Mesenchymal stem cell (in vitro differentiated cells and primary cell): ENCODE data around the gene PTCSC3.

Experiments
- DNase-seq: peaks from one replicate; pipeline ENCODE4 v3.0.0-alpha.2; 2013
- H2AFZ ChIP-seq: one replicate; pipeline ENCODE4 v1.6.1; 2013; ENCODE audit warnings: low read depth, mild to moderate bottlenecking, control low read depth, inconsistent platforms, low read length, moderate library complexity
- H2AK5ac ChIP-seq: 2 replicates; pipeline ENCODE4 v1.6.1; 2013; ENCODE audit warnings: low read length, moderate library complexity, mild to moderate bottlenecking, inconsistent platforms; ENCODE audit not compliant: severe bottlenecking
- H2BK120ac ChIP-seq: one replicate; pipeline ENCODE4 v1.6.1; 2013; ENCODE audit warnings: low read depth, mild to moderate bottlenecking, inconsistent platforms, low read length, moderate library complexity
- H2BK12ac ChIP-seq, 2 experiments: one replicate each; pipeline ENCODE4 v1.6.1; 2013; ENCODE audit warnings: inconsistent platforms in 2 of 2, low read length in 2 of 2, mild to moderate bottlenecking in 2 of 2, moderate library complexity in 2 of 2, control low read depth in 1 of 2
- H2BK15ac ChIP-seq: one replicate; pipeline ENCODE4 v1.6.1; 2013; ENCODE audit warnings: mild to moderate bottlenecking, low read depth, inconsistent platforms; ENCODE audit not compliant: poor library complexity, severe bottlenecking
- H2BK5ac ChIP-seq: 2 replicates; pipeline ENCODE4 v1.6.1; 2013; ENCODE audit warnings: low read depth, mild to moderate bottlenecking, low read length, control low read depth, inconsistent platforms; ENCODE audit not compliant: poor library complexity, severe bottlenecking
- H3K14ac ChIP-seq, 2 experiments: one replicate each; pipeline ENCODE4 v1.6.1; 2013; ENCODE audit warnings: inconsistent platforms in 2 of 2, low read length in 2 of 2, control low read depth in 1 of 2, mild to moderate bottlenecking in 1 of 2, moderate library complexity in 1 of 2
- H3K18ac ChIP-seq, 2 experiments: one replicate each; pipeline ENCODE4 v1.6.1; 2013; ENCODE audit warnings: inconsistent platforms in 2 of 2, low read length in 2 of 2, control low read depth in 1 of 2, low read depth in 1 of 2, mild to moderate bottlenecking in 1 of 2
- H3K23ac ChIP-seq, 2 experiments: one replicate each; pipeline ENCODE4 v1.6.1; 2013; ENCODE audit warnings: inconsistent platforms in 2 of 2, low read length in 2 of 2, mild to moderate bottlenecking in 2 of 2, moderate library complexity in 2 of 2, control low read depth in 1 of 2
- H3K27ac ChIP-seq: 2 replicates; pipeline ENCODE4 v1.5.1; 2013; ENCODE audit warnings: mild to moderate bottlenecking, moderate library complexity, low read length, control low read depth, inconsistent platforms; ENCODE audit not compliant: poor library complexity, severe bottlenecking
- H3K27me3 ChIP-seq, 2 experiments: 2 replicates each; pipeline versions ENCODE4 v1.6.1 to v1.7.0; 2013; ENCODE audit warnings: low read length in 2 of 2, mild to moderate bottlenecking in 2 of 2, moderate library complexity in 2 of 2, control low read depth in 1 of 2, inconsistent platforms in 1 of 2; ENCODE audit not compliant: control insufficient read depth in 1 of 2, insufficient read depth in 1 of 2
- H3K36me3 ChIP-seq, 2 experiments: 2 replicates each; pipeline versions ENCODE4 v1.6.1 to v1.7.0; 2013; ENCODE audit warnings: low read length in 2 of 2, control low read depth in 1 of 2, inconsistent platforms in 1 of 2, low read depth in 1 of 2, mild to moderate bottlenecking in 1 of 2; ENCODE audit not compliant: insufficient read depth in 2 of 2, control insufficient read depth in 1 of 2
- H3K4ac ChIP-seq, 2 experiments: one replicate each; pipeline ENCODE4 v1.6.1; 2013; ENCODE audit warnings: inconsistent platforms in 2 of 2, low read length in 2 of 2, mild to moderate bottlenecking in 2 of 2, moderate library complexity in 2 of 2, control low read depth in 1 of 2, low read depth in 1 of 2
- H3K4me1 ChIP-seq: 2 replicates; pipeline ENCODE4 v1.6.1; 2013; ENCODE audit warnings: low read depth, low read length, control low read depth; ENCODE audit not compliant: control insufficient read depth, insufficient read depth
- H3K4me2 ChIP-seq: 2 replicates; pipeline ENCODE4 v1.6.1; 2013; ENCODE audit warnings: low read length, mild to moderate bottlenecking, inconsistent platforms; ENCODE audit not compliant: poor library complexity, severe bottlenecking
- H3K4me3 ChIP-seq, 2 experiments: 2 replicates each; pipeline versions ENCODE4 v1.5.1 to v1.7.0; 2013; ENCODE audit warnings: low read length in 2 of 2, mild to moderate bottlenecking in 2 of 2, control low read depth in 1 of 2, low read depth in 1 of 2; ENCODE audit not compliant: insufficient read depth in 1 of 2
- H3K79me1 ChIP-seq: replicated peaks from 2 replicates; pipeline ENCODE4 v1.6.1; 2013; ENCODE audit warnings: mild to moderate bottlenecking, control low read depth, low read length, inconsistent platforms; ENCODE audit not compliant: poor library complexity, severe bottlenecking
- H3K9ac ChIP-seq: 2 replicates; pipeline ENCODE4 v1.7.0; 2013; ENCODE audit warnings: mild to moderate bottlenecking, low read length, moderate library complexity
- H3K9me3 ChIP-seq: 2 replicates; pipeline ENCODE4 v1.7.0; 2013; ENCODE audit warnings: mild to moderate bottlenecking, low read length; ENCODE audit not compliant: control insufficient read depth
- H4K8ac ChIP-seq: one replicate; pipeline ENCODE4 v1.6.1; 2013; ENCODE audit warnings: inconsistent platforms, mild to moderate bottlenecking, low read length, moderate library complexity
- H4K91ac ChIP-seq: one replicate; pipeline ENCODE4 v1.6.1; 2013; ENCODE audit warnings: mild to moderate bottlenecking, low read length, inconsistent platforms
- WGBS: methylation state at CpG from one replicate; pipeline ENCODE4 v1.1.7; 2013; ENCODE audit warnings: mixed read lengths; 5-methylcytosine and 5-hydroxymethylcytosine counted together

PTCSC3 gene

GRCh38 chr14:36212577-36212976, 36.1 kb upstream of the PTCSC3 start:
- Histone ChIP-seq H2BK120ac (no peak overlapping the region), H3K4me3 (no peak overlapping the region), H2BK15ac (no peak overlapping the region), H3K27me3 (peaks cover 7 to 17% of the 10 kb centered on the region in 2 experiments), H3K23ac (no peak overlapping the region), H2BK5ac (no peak overlapping the region), H3K14ac (no peak overlapping the region), H2AFZ (no peak overlapping the region), H3K9me3 (no peaks in the 10 kb centered on the region), H3K27ac (no peak overlapping the region), H3K9ac (no peak overlapping the region), H2BK12ac (no peak overlapping the region), H3K79me1 (no peaks in the 10 kb centered on the region), H3K4me1 (peaks cover 2% of the 10 kb centered on the region), H3K4ac (no peak overlapping the region), H3K18ac (no peak overlapping the region), H3K4me2 (no peak overlapping the region), H4K91ac (no peak overlapping the region), H3K36me3 (no peaks in the 10 kb centered on the region), H4K8ac (no peak overlapping the region), H2AK5ac (no peak overlapping the region)
- no CpG with 5 or more reads among the region's 1 CpG for WGBS
- no peak for DNase-seq

DNA sequence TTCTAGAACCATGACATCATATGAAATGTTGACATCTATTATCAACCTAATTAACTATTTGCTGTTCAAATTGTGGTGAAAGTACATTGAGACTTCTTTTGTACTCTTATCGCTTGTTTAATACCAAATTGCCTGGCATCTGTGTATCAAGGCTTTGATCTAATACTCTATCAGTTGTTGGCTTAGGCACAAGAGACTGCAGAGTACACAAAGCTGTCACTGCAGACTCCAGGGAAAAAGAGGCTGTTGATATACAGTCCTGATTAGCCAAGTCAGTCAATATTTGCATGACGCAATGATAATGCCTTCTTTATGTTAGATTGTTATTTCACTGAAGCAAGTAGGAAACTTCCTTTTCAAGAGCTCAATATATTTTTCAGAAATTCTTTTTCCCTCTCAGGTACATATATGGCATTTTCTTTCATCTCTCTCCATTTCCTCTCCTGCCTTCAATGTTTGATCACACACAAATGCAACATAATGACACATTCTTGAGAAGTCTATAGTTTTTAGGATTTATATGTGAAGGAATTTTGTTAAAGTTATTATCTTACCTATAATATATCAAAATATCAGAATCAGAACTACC, 32.3 kb upstream of the PTCSC3 start:
- H2AK5ac ChIP-seq, result no peak overlapping the region
- H2BK12ac ChIP-seq, result no peak overlapping the region
- H3K79me1 ChIP-seq, result no peaks in the 10 kb centered on the region
- H3K27me3 ChIP-seq, result peaks cover 0 to 4% of the 10 kb centered on the region in 2 experiments
- H4K8ac ChIP-seq, result no peak overlapping the region
- no peak overlapping the region for H3K23ac ChIP-seq
- H3K27ac ChIP-seq, result no peak overlapping the region
- H3K4me2 ChIP-seq, result no peak overlapping the region
- no peak overlapping the region for H3K4ac ChIP-seq
- no peaks in the 10 kb centered on the region for H3K9me3 ChIP-seq
- DNase-seq, result no peak
- H3K14ac ChIP-seq, result no peak overlapping the region
- WGBS, result 92% methylated on average over 1 of the region's 2 CpGs
- H2BK5ac ChIP-seq, result no peak overlapping the region
- H3K9ac ChIP-seq, result no peak overlapping the region
- no peaks in the 10 kb centered on the region for H3K4me1 ChIP-seq
- H3K4me3 ChIP-seq, result no peak overlapping the region
- no peak overlapping the region for H2BK120ac ChIP-seq
- no peak overlapping the region for H3K18ac ChIP-seq
- no peak overlapping the region for H2BK15ac ChIP-seq
- H4K91ac ChIP-seq, result no peak overlapping the region
- no peaks in the 10 kb centered on the region for H3K36me3 ChIP-seq
- no peak overlapping the region for H2AFZ ChIP-seq

DNA sequence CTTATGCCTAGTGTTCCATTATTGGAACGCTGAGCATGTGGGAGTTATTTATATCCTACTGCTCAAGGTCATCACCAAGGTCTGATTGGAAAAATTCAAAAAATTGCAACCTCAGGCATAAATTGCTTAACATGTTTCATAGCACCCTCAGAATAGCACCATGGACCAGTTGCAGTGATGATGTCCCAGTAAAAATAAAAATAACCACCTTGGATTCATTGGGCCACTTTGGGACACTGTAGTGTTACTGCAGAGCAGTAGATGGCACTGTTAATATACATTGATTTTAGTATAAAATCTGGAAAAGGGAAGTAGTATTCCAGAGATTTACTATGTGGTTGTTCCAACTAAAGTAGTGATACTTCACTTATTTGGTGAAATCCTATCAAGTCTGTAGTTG, 31.0 kb upstream of the PTCSC3 start:
- no peak overlapping the region for H3K14ac ChIP-seq
- H3K36me3 ChIP-seq, result no peaks in the 10 kb centered on the region
- no peak overlapping the region for H3K27ac ChIP-seq
- H3K4me2 ChIP-seq, result no peak overlapping the region
- H3K18ac ChIP-seq, result no peak overlapping the region
- no peak overlapping the region for H4K91ac ChIP-seq
- H3K4me3 ChIP-seq, result no peak overlapping the region
- H2BK12ac ChIP-seq, result no peak overlapping the region
- no peak overlapping the region for H4K8ac ChIP-seq
- WGBS, result 90% methylated on average over 1 of the region's 1 CpG
- no peak overlapping the region for H2AK5ac ChIP-seq
- no peak overlapping the region for H2BK15ac ChIP-seq
- no peak overlapping the region for H2BK5ac ChIP-seq
- H3K79me1 ChIP-seq, result no peaks in the 10 kb centered on the region
- no peak overlapping the region for H3K4ac ChIP-seq
- H2AFZ ChIP-seq, result no peak overlapping the region
- no peak overlapping the region for H3K23ac ChIP-seq
- H2BK120ac ChIP-seq, result no peak overlapping the region
- H3K9me3 ChIP-seq, result no peaks in the 10 kb centered on the region
- DNase-seq, result no peak
- H3K4me1 ChIP-seq, result no peaks in the 10 kb centered on the region
- H3K9ac ChIP-seq, result no peak overlapping the region
- H3K27me3 ChIP-seq, result peaks cover 0 to 4% of the 10 kb centered on the region in 2 experiments

- Histone ChIP-seq H3K4me1 (no peaks in the 10 kb centered on the region), H3K14ac (no peak overlapping the region), H2BK12ac (no peak overlapping the region), H3K23ac (no peak overlapping the region), H4K8ac (no peak overlapping the region), H3K18ac (no peak overlapping the region), H3K9me3 (no peaks in the 10 kb centered on the region), H3K27me3 (peaks cover 0 to 4% of the 10 kb centered on the region in 2 experiments), H4K91ac (no peak overlapping the region), H2AK5ac (no peak overlapping the region), H3K27ac (no peak overlapping the region), H2BK5ac (no peak overlapping the region), H2AFZ (no peak overlapping the region), H3K9ac (no peak overlapping the region), H3K4ac (no peak overlapping the region), H3K4me2 (no peak overlapping the region), H3K36me3 (no peaks in the 10 kb centered on the region), H2BK15ac (no peak overlapping the region), H3K79me1 (no peaks in the 10 kb centered on the region), H3K4me3 (no peak overlapping the region), H2BK120ac (no peak overlapping the region)
- no peak for DNase-seq
- 72% methylated on average over 4 of the region's 4 CpGs for WGBS
Measured at GRCh38 chr14:36204461-36205073, 28.0 kb upstream of the PTCSC3 start.
